Measurements from ENCODE around the gene ADCY1. TPM values are rescaled to one million over a fixed set of nuclear protein-coding genes. Genes with fewer than 3 reads are reported as not detected.

Gene ADCY1
- total and polyA plus RNA-seq, 2 donors (not counting 1 experiment from before 2014, with no cell fraction given) = 0.23 to 2.5 TPM

- Histone ChIP-seq H3K4me2 (ENCODE audit: extremely low read depth, insufficient read depth, low read length) (no peak overlapping the region), H3K79me2 (ENCODE audit: control insufficient read depth, insufficient read depth, low read length) (no peaks in the 10 kb centered on the region), H3K9ac (ENCODE audit: insufficient read depth, low read length) (no peak overlapping the region), H3K27me3 (ENCODE audit: control insufficient read depth, insufficient read depth, low read length) (no peaks in the 10 kb centered on the region), H3K4me1 (ENCODE audit: control insufficient read depth, extremely low read depth, insufficient read depth, low read length) (no peaks in the 10 kb centered on the region), H3K4me3 (replicated peaks in 1 of 4; ENCODE audit: control extremely low read depth in 1 of 4, insufficient read depth in 1 of 4, low read depth in 3 of 4, low read length in 4 of 4) (no peak overlapping the region), H3K27ac (ENCODE audit: insufficient read depth, low read length) (no peak overlapping the region), H3K36me3 (ENCODE audit: control insufficient read depth, insufficient read depth, low read length) (no peaks in the 10 kb centered on the region), H3K9me3 (ENCODE audit: control insufficient read depth, insufficient read depth, low read depth, low read length) (no peaks in the 10 kb centered on the region), H2AFZ (ENCODE audit: low read length) (no peak overlapping the region), H4K20me1 (ENCODE audit: control insufficient read depth, extremely low read depth, insufficient read depth, low read length) (no peaks in the 10 kb centered on the region)
- TF ChIP-seq CTCF (conservative IDR thresholded peaks at IDR 0.05 in 1 of 2, IDR thresholded peaks at IDR 0.05 in 1 of 2; ENCODE audit: low read depth in 1 of 2, low read length in 2 of 2) (no peak), EZH2 (IDR thresholded peaks at IDR 0.05; ENCODE audit: low read length, missing control alignments) (no peak)
- DNase-seq (ENCODE audit: low read depth in 2 of 2) = no peak
Observed at GRCh38 chr7:45663965-45664633, 89.9 kb downstream of the ADCY1 start.

DNA sequence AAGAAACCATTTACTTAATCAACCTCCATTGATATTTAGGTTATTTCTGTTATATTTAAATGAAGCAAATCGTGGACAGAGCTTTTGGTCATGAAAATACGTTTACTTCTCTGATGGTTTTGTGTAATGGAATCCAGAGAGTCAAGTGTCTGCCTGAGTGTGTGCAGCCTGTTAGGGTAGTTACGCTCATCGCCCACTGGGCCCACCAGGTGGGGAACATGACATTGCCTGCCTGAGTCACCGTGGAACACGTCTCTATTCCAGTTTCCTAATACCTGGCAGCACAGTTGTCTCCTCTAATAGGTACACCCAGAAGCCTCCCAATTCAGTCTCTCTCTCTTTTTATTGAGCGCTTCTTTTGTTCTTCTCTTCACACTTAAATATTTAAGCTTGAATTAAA, 91.0 kb downstream of the ADCY1 start:
- H3K9me3 ChIP-seq (ENCODE audit: control insufficient read depth, insufficient read depth, low read depth, low read length) = no peaks in the 10 kb centered on the region
- no peak overlapping the region for H2AFZ ChIP-seq (ENCODE audit: low read length)
- H3K4me2 ChIP-seq (ENCODE audit: extremely low read depth, insufficient read depth, low read length) = no peak overlapping the region
- no peak overlapping the region for H3K4me3 ChIP-seq (replicated peaks in 1 of 4; ENCODE audit: control extremely low read depth in 1 of 4, insufficient read depth in 1 of 4, low read depth in 3 of 4, low read length in 4 of 4)
- H3K36me3 ChIP-seq (ENCODE audit: control insufficient read depth, insufficient read depth, low read length) = no peaks in the 10 kb centered on the region
- no peak for DNase-seq (ENCODE audit: low read depth in 2 of 2)
- peaks cover 2% of the 10 kb centered on the region for H3K27me3 ChIP-seq (ENCODE audit: control insufficient read depth, insufficient read depth, low read length)
- H4K20me1 ChIP-seq (ENCODE audit: control insufficient read depth, extremely low read depth, insufficient read depth, low read length) = no peaks in the 10 kb centered on the region
- H3K9ac ChIP-seq (ENCODE audit: insufficient read depth, low read length) = no peak overlapping the region
- TF ChIP-seq EZH2 (IDR thresholded peaks at IDR 0.05; ENCODE audit: low read length, missing control alignments) (no peak), CTCF (conservative IDR thresholded peaks at IDR 0.05 in 1 of 2, IDR thresholded peaks at IDR 0.05 in 1 of 2; ENCODE audit: low read depth in 1 of 2, low read length in 2 of 2) (no peak)
- no peak overlapping the region for H3K27ac ChIP-seq (ENCODE audit: insufficient read depth, low read length)
- no peaks in the 10 kb centered on the region for H3K4me1 ChIP-seq (ENCODE audit: control insufficient read depth, extremely low read depth, insufficient read depth, low read length)
- H3K79me2 ChIP-seq (ENCODE audit: control insufficient read depth, insufficient read depth, low read length) = no peaks in the 10 kb centered on the region

GRCh38 chr7:45670227-45670626, 96.1 kb downstream of the ADCY1 start:
- Histone ChIP-seq H3K79me2 (ENCODE audit: control insufficient read depth, insufficient read depth, low read length) (no peaks in the 10 kb centered on the region), H3K27me3 (ENCODE audit: control insufficient read depth, insufficient read depth, low read length) (peaks cover 2% of the 10 kb centered on the region), H2AFZ (ENCODE audit: low read length) (no peak overlapping the region), H3K9ac (ENCODE audit: insufficient read depth, low read length) (no peak overlapping the region), H3K9me3 (ENCODE audit: control insufficient read depth, insufficient read depth, low read depth, low read length) (no peaks in the 10 kb centered on the region), H3K4me2 (ENCODE audit: extremely low read depth, insufficient read depth, low read length) (no peak overlapping the region), H3K36me3 (ENCODE audit: control insufficient read depth, insufficient read depth, low read length) (no peaks in the 10 kb centered on the region), H3K4me1 (ENCODE audit: control insufficient read depth, extremely low read depth, insufficient read depth, low read length) (no peaks in the 10 kb centered on the region), H3K4me3 (replicated peaks in 1 of 4; ENCODE audit: control extremely low read depth in 1 of 4, insufficient read depth in 1 of 4, low read depth in 3 of 4, low read length in 4 of 4) (no peak overlapping the region), H3K27ac (ENCODE audit: insufficient read depth, low read length) (no peak overlapping the region), H4K20me1 (ENCODE audit: control insufficient read depth, extremely low read depth, insufficient read depth, low read length) (no peaks in the 10 kb centered on the region)
- TF ChIP-seq CTCF (conservative IDR thresholded peaks at IDR 0.05 in 1 of 2, IDR thresholded peaks at IDR 0.05 in 1 of 2; ENCODE audit: low read depth in 1 of 2, low read length in 2 of 2) (no peak), EZH2 (IDR thresholded peaks at IDR 0.05; ENCODE audit: low read length, missing control alignments) (no peak)
- no peak for DNase-seq (ENCODE audit: low read depth in 2 of 2)
